WTC11 (cell line): Measurements from ENCODE around the gene COL5A1. TPM values are rescaled to one million over a fixed set of nuclear protein-coding genes. Genes with fewer than 3 reads are reported as not detected.

Experiments used
- ATAC-seq: fragments of 200-7000 bp; cut with Tn5 transposase; 2 replicates; pipeline ENCODE4 v1.10.0; 2021; ENCODE audit warnings: mild to moderate bottlenecking, moderate library complexity
- CTCF ChIA-PET: fragments of 300-600 bp; sonication (Branson Sonifier 250); formaldehyde crosslinking; loops from one replicate; lab custom pipeline; 2021; ENCODE audit warnings: antibody characterized with exemption; lab: Charles Lee
- POLR2A ChIA-PET: fragments of 350-600 bp; sonication (Branson Sonifier 250); formaldehyde crosslinking; loops from one replicate; lab custom pipeline; 2021; ENCODE audit warnings: antibody characterized with exemption; lab: Charles Lee
- DNase-seq: peaks from one replicate; pipeline ENCODE4 v3.0.0; 2021; ENCODE audit warnings: low spot score
- H3K27ac Mint-ChIP-seq: 2 replicates; pipeline ENCODE4 v1.8.0; 2021; ENCODE audit warnings: mixed read lengths
- H3K27me3 Mint-ChIP-seq: 2 replicates; pipeline ENCODE4 v1.8.0; 2021; ENCODE audit warnings: low read depth, mild to moderate bottlenecking, moderate library complexity, mixed read lengths
- H3K36me3 Mint-ChIP-seq: 2 replicates; pipeline ENCODE4 v1.8.0; 2021; ENCODE audit warnings: mixed read lengths
- H3K4me1 Mint-ChIP-seq: 2 replicates; pipeline ENCODE4 v1.8.0; 2022; ENCODE audit warnings: mixed read lengths
- H3K4me3 Mint-ChIP-seq: 2 replicates; pipeline ENCODE4 v1.8.0; 2021; ENCODE audit warnings: mild to moderate bottlenecking, moderate library complexity, mixed read lengths
- H3K9me3 Mint-ChIP-seq: 2 replicates; pipeline ENCODE4 v1.8.0; 2021; ENCODE audit warnings: mixed read lengths
- ATF2 ChIP-seq: sonication (generic); formaldehyde crosslinking; IDR thresholded peaks from 2 replicates; pipeline ENCODE4 v1.8.1; 2022; ENCODE audit warnings: low read depth, missing genetic modification reagents, borderline replicate concordance
- CBFB ChIP-seq: sonication (generic); formaldehyde crosslinking; IDR thresholded peaks from 2 replicates; pipeline ENCODE4 v1.8.1; 2022; ENCODE audit warnings: mild to moderate bottlenecking, low read depth, missing genetic modification reagents
- CTCF ChIP-seq: fragments of 200-600 bp; IDR thresholded peaks from 2 replicates; pipeline ENCODE4 v1.8.0; 2022; ENCODE audit warnings: antibody characterized with exemption
- ERG ChIP-seq: fragments of 250-450 bp; sonication (Bioruptor Pico); IDR thresholded peaks from 2 replicates; pipeline ENCODE4 v1.8.0; 2021; ENCODE audit warnings: mild to moderate bottlenecking
- ETV6 ChIP-seq: sonication (generic); formaldehyde crosslinking; IDR thresholded peaks from 2 replicates; pipeline ENCODE4 v1.8.1; 2022; ENCODE audit warnings: mild to moderate bottlenecking, missing genetic modification reagents
- FOXK1 ChIP-seq: sonication (generic); formaldehyde crosslinking; IDR thresholded peaks from 2 replicates; pipeline ENCODE4 v1.8.0; 2022; ENCODE audit warnings: mild to moderate bottlenecking, moderate library complexity, missing genetic modification reagents
- GTF2I ChIP-seq: fragments of 250-450 bp; sonication (Bioruptor Pico); conservative IDR thresholded peaks from 2 replicates; pipeline ENCODE4 v1.4.0; 2021; ENCODE audit warnings: mild to moderate bottlenecking
- MYBL2 ChIP-seq: sonication (generic); formaldehyde crosslinking; IDR thresholded peaks from 2 replicates; pipeline ENCODE4 v1.8.1; 2023; ENCODE audit warnings: mild to moderate bottlenecking, moderate library complexity, missing genetic modification reagents
- NFE2L1 ChIP-seq: sonication (generic); formaldehyde crosslinking; IDR thresholded peaks from 2 replicates; pipeline ENCODE4 v1.8.1; 2023; ENCODE audit warnings: missing genetic modification reagents
- OVOL2 ChIP-seq: fragments of 250-450 bp; sonication (Bioruptor Pico); IDR thresholded peaks from 2 replicates; pipeline ENCODE4 v1.9.0; 2021; ENCODE audit warnings: mild to moderate bottlenecking, borderline replicate concordance
- RELA ChIP-seq: sonication (generic); formaldehyde crosslinking; IDR thresholded peaks from 2 replicates; pipeline ENCODE4 v1.8.1; 2022; ENCODE audit warnings: missing genetic modification reagents, mild to moderate bottlenecking, borderline replicate concordance
- STAT6 ChIP-seq: sonication (generic); formaldehyde crosslinking; conservative IDR thresholded peaks from 2 replicates; pipeline ENCODE4 v1.8.1; 2023; ENCODE audit warnings: mild to moderate bottlenecking, low read depth, missing genetic modification reagents, moderate library complexity
- TEAD4 ChIP-seq: sonication (generic); formaldehyde crosslinking; IDR thresholded peaks from 2 replicates; pipeline ENCODE4 v1.8.0; 2022; ENCODE audit warnings: mild to moderate bottlenecking, missing genetic modification reagents
- ZBTB21 ChIP-seq: sonication (generic); formaldehyde crosslinking; IDR thresholded peaks from 2 replicates; pipeline ENCODE4 v1.8.1; 2023; ENCODE audit warnings: mild to moderate bottlenecking, missing genetic modification reagents, borderline replicate concordance
- ZBTB43 ChIP-seq: sonication (generic); formaldehyde crosslinking; IDR thresholded peaks from 2 replicates; pipeline ENCODE4 v1.8.1; 2023; ENCODE audit warnings: mild to moderate bottlenecking, missing genetic modification reagents
- ZMAT4 ChIP-seq: fragments of 250-450 bp; sonication (Bioruptor Pico); IDR thresholded peaks from 2 replicates; pipeline ENCODE4 v1.9.0; 2021; ENCODE audit warnings: mild to moderate bottlenecking
- ZNF138 ChIP-seq: sonication (generic); formaldehyde crosslinking; conservative IDR thresholded peaks from 2 replicates; pipeline ENCODE4 v1.8.1; 2022; ENCODE audit warnings: mild to moderate bottlenecking, moderate library complexity, missing genetic modification reagents
- ZNF219 ChIP-seq: sonication (generic); formaldehyde crosslinking; IDR thresholded peaks from 2 replicates; pipeline ENCODE4 v1.8.0; 2023; ENCODE audit warnings: missing genetic modification reagents, mild to moderate bottlenecking, borderline replicate concordance
- ZNF263 ChIP-seq: sonication (generic); formaldehyde crosslinking; IDR thresholded peaks from 2 replicates; pipeline ENCODE4 v1.8.1; 2022; ENCODE audit warnings: low read depth, mild to moderate bottlenecking, moderate library complexity, missing genetic modification reagents
- ZNF416 ChIP-seq: fragments of 250-450 bp; sonication (Bioruptor Pico); IDR thresholded peaks from 2 replicates; pipeline ENCODE4 v1.9.0; 2021; ENCODE audit warnings: mild to moderate bottlenecking, inconsistent platforms
- ZNF512 ChIP-seq: sonication (generic); formaldehyde crosslinking; IDR thresholded peaks from 2 replicates; pipeline ENCODE4 v1.8.1; 2022; ENCODE audit warnings: missing genetic modification reagents, borderline replicate concordance
- total RNA-seq: library from RNA; stranded (reverse); gene quantifications from 3 replicates; pipeline ENCODE4 v1.2.3, GENCODE V29; 2021

COL5A1 gene
- total RNA-seq, 1 experiment from 2014 or later = 13.5 TPM

- ChIA-PET CTCF (no interaction called here), POLR2A (no interaction called here)
- Mint-ChIP-seq H3K36me3 (peaks cover 30% of the 10 kb centered on the region), H3K4me3 (no peak overlapping the region), H3K9me3 (peaks cover 18% of the 10 kb centered on the region), H3K4me1 (no peaks in the 10 kb centered on the region), H3K27ac (no peak overlapping the region), H3K27me3 (no peaks in the 10 kb centered on the region)
- DNase-seq (no peak), ATAC-seq (no peak)
- TF ChIP-seq ZBTB43 (CRISPR knock-in tag) (no peak), ZNF263 (CRISPR knock-in tag) (no peak), ETV6 (CRISPR knock-in tag) (no peak), MYBL2 (CRISPR knock-in tag) (no peak), ZMAT4 (CRISPR knock-in tag) (no peak), CTCF (no peak), ATF2 (CRISPR knock-in tag) (no peak), STAT6 (CRISPR knock-in tag) (no peak), TEAD4 (CRISPR knock-in tag) (no peak), ZNF219 (no peak), RELA (CRISPR knock-in tag) (no peak), OVOL2 (CRISPR knock-in tag) (no peak), ZNF416 (CRISPR knock-in tag) (no peak), GTF2I (CRISPR knock-in tag) (no peak), ZNF138 (CRISPR knock-in tag) (no peak)
These were observed 109.0 kb downstream of the COL5A1 start for GRCh38 chr9:134750450-134751155.

GRCh38 chr9:134751622-134752021 lies 110.0 kb downstream of the COL5A1 start:
- ChIA-PET CTCF (interaction anchor here (1.5 kb wide), 1 partner anchor 62 kb away, joined by 3 read pairs; no protein-coding TSS in a partner anchor), POLR2A (no interaction called here)
- no peak overlapping the region for H3K4me3 Mint-ChIP-seq
- peaks cover 18% of the 10 kb centered on the region for H3K9me3 Mint-ChIP-seq
- H3K27me3 Mint-ChIP-seq = no peaks in the 10 kb centered on the region
- H3K27ac Mint-ChIP-seq = no peak overlapping the region
- H3K36me3 Mint-ChIP-seq = peaks cover 20% of the 10 kb centered on the region
- DNase-seq (no peak), ATAC-seq (no peak)
- H3K4me1 Mint-ChIP-seq = no peaks in the 10 kb centered on the region
- TF ChIP-seq ZNF512 (no peak), ZBTB21 (CRISPR knock-in tag) (no peak), ZNF263 (CRISPR knock-in tag) (no peak), NFE2L1 (CRISPR knock-in tag) (no peak), STAT6 (CRISPR knock-in tag) (no peak), CBFB (CRISPR knock-in tag) (no peak), TEAD4 (CRISPR knock-in tag) (no peak), FOXK1 (no peak), ERG (CRISPR knock-in tag) (no peak), ZNF416 (CRISPR knock-in tag) (no peak)
